ENCODE measurements around the gene ZNF813.
"Not testable (repeated sequence)": the region's sequence is repeated elsewhere in the genome, so short reads cannot be mapped to it uniquely, and the experiment has no call there.

The ZNF813 gene

GRCh38 chr19:53467485-53468262, at the start of gene ZNF813:
Gene ZNF813 (plus strand): TSS chr19:53467733. CDS start chr19:53483823, 16,090 bp downstream.
- TF ChIP-seq CTCF (IDR thresholded peaks at IDR 0.05; ENCODE audit: extremely low read depth, missing control alignments), result no peak
- DNase-seq (ENCODE audit: low spot score), result peak; percentile 92

GRCh38 chr19:53420520-53421315, 46.8 kb upstream of the ZNF813 start:
- not testable (repeated sequence) for DNase-seq (ENCODE audit: low spot score)

- no peak for TF ChIP-seq CTCF (IDR thresholded peaks at IDR 0.05; ENCODE audit: extremely low read depth, missing control alignments)
- DNase-seq (ENCODE audit: low spot score), result no peak
Measured at GRCh38 chr19:53422551-53422950, 45.0 kb upstream of the ZNF813 start.

- not testable (repeated sequence) for DNase-seq (ENCODE audit: low spot score)
Measured at GRCh38 chr19:53423074-53423473, 44.5 kb upstream of the ZNF813 start.

GRCh38 chr19:53423680-53424079, 43.9 kb upstream of the ZNF813 start:
- not testable (repeated sequence) for DNase-seq (ENCODE audit: low spot score)

- DNase-seq (ENCODE audit: low spot score), result peak; percentile 45
- peak; percentile 48 for TF ChIP-seq CTCF (IDR thresholded peaks at IDR 0.05; ENCODE audit: extremely low read depth, missing control alignments)
Measured at GRCh38 chr19:53424968-53425597, 42.5 kb upstream of the ZNF813 start.

- no peak for TF ChIP-seq CTCF (IDR thresholded peaks at IDR 0.05; ENCODE audit: extremely low read depth, missing control alignments)
- DNase-seq (ENCODE audit: low spot score), result peak; percentile 89
Measured at GRCh38 chr19:53431399-53432087, 36.0 kb upstream of the ZNF813 start, which contains the start of gene ZNF761. Gene ZNF761 (plus strand): TSS chr19:53431984. CDS start chr19:53447269, 15,285 bp downstream.

- peak; percentile 14 for DNase-seq (ENCODE audit: low spot score)
- TF ChIP-seq CTCF (IDR thresholded peaks at IDR 0.05; ENCODE audit: extremely low read depth, missing control alignments), result no peak
Measured at GRCh38 chr19:53432088-53432661, 35.4 kb upstream of the ZNF813 start.

GRCh38 chr19:53443809-53444208, 23.7 kb upstream of the ZNF813 start:
- not testable (repeated sequence) for DNase-seq (ENCODE audit: low spot score)

- not testable (repeated sequence) for DNase-seq (ENCODE audit: low spot score)
Measured at GRCh38 chr19:53447196-53447595, 20.3 kb upstream of the ZNF813 start.

Data from GM20000 (cell line).